HEK293 (cell line): Measurements from ENCODE around the gene RPL10.

Experiments used
- CTCF ChIA-PET: fragments of 350-600 bp; formaldehyde crosslinking; extraction: SDS; loops from one replicate; lab custom pipeline; 2021; ENCODE audit warnings: antibody characterized with exemption; lab: Yijun Ruan, JAX
- POLR2A ChIA-PET: fragments of 300-600 bp; formaldehyde crosslinking; extraction: SDS; loops from one replicate; lab custom pipeline; 2020; ENCODE audit warnings: antibody characterized with exemption, inconsistent platforms; lab: Yijun Ruan, JAX
- H3K27ac ChIP-seq: fragments of 200-500 bp; sonication (Bioruptor generic); 2 replicates; pipeline ENCODE4 v1.5.1; 2014; ENCODE audit warnings: low read depth, low read length, control low read depth, inconsistent platforms; ENCODE audit errors: extremely low read depth
- H3K36me3 ChIP-seq, 2 experiments: fragments of 200-500 bp in 1 of 2; sonication (Bioruptor generic) in 1 of 2; 1 replicate in 1 of 2; 2 replicates in 1 of 2; pipeline ENCODE4 v1.5.1; 2014 to 2017; ENCODE audit warnings: inconsistent platforms in 2 of 2, low read length in 2 of 2; ENCODE audit not compliant: control insufficient read depth in 2 of 2, insufficient read depth in 1 of 2
- H3K4me1 ChIP-seq: fragments of 200-500 bp; sonication (Bioruptor generic); 2 replicates; pipeline ENCODE4 v1.5.1; 2014; ENCODE audit warnings: mild to moderate bottlenecking, low read length, inconsistent platforms; ENCODE audit not compliant: control insufficient read depth, insufficient read depth
- H3K4me3 ChIP-seq: 2 replicates; pipeline ENCODE4 v1.5.1; 2011; ENCODE audit warnings: low read depth, mild to moderate bottlenecking, control low read depth, low read length, moderate library complexity
- H3K9me3 ChIP-seq: fragments of 200-500 bp; sonication (Bioruptor generic); 2 replicates; pipeline ENCODE4 v1.5.1; 2014; ENCODE audit warnings: low read depth, low read length, inconsistent platforms; ENCODE audit not compliant: control insufficient read depth, insufficient read depth
- BCL11B ChIP-seq: fragments of 450-650 bp; formaldehyde crosslinking; IDR thresholded peaks from 2 replicates; pipeline ENCODE4 v1.5.1; 2016; ENCODE audit warnings: low read depth, missing biosample characterization, missing genetic modification characterization
- GLIS2 ChIP-seq: fragments of 450-650 bp; formaldehyde crosslinking; IDR thresholded peaks from 2 replicates; pipeline ENCODE4 v1.5.1; 2016; ENCODE audit warnings: missing biosample characterization, missing genetic modification characterization
- HOXC10 ChIP-seq: sonication (generic); formaldehyde crosslinking; IDR thresholded peaks from 2 replicates; pipeline ENCODE4 v1.8.1; 2023; ENCODE audit warnings: mild to moderate bottlenecking, missing genetic modification reagents
- PRDM1 ChIP-seq: fragments of 450-650 bp; formaldehyde crosslinking; IDR thresholded peaks from 2 replicates; pipeline ENCODE4; 2016; ENCODE audit warnings: missing biosample characterization, missing genetic modification characterization
- RBAK ChIP-seq: fragments of 450-650 bp; formaldehyde crosslinking; IDR thresholded peaks from 2 replicates; pipeline ENCODE4 v1.5.1; 2016; ENCODE audit warnings: missing biosample characterization, missing genetic modification characterization
- ZEB2 ChIP-seq: fragments of 450-650 bp; formaldehyde crosslinking; IDR thresholded peaks from 2 replicates; pipeline ENCODE4 v1.5.1; 2016; ENCODE audit warnings: missing biosample characterization, missing genetic modification characterization
- ZNF211 ChIP-seq: fragments of 450-650 bp; formaldehyde crosslinking; IDR thresholded peaks from 2 replicates; pipeline ENCODE4 v1.5.1; 2016; ENCODE audit warnings: low read depth, missing biosample characterization, missing genetic modification characterization
- ZNF324 ChIP-seq: fragments of 450-650 bp; formaldehyde crosslinking; IDR thresholded peaks from 2 replicates; pipeline ENCODE4 v1.5.1; 2016; ENCODE audit warnings: missing biosample characterization, missing genetic modification characterization
- ZNF433 ChIP-seq: fragments of 450-650 bp; formaldehyde crosslinking; IDR thresholded peaks from 2 replicates; pipeline ENCODE4 v1.5.1; 2016; ENCODE audit warnings: missing biosample characterization, missing genetic modification characterization, low read depth
- ZNF555 ChIP-seq: fragments of 450-650 bp; formaldehyde crosslinking; conservative IDR thresholded peaks from 2 replicates; pipeline ENCODE4 v1.5.1; 2017; ENCODE audit warnings: missing biosample characterization, mild to moderate bottlenecking, missing genetic modification characterization, inconsistent platforms
- ZNF585B ChIP-seq: fragments of 450-650 bp; formaldehyde crosslinking; IDR thresholded peaks from 2 replicates; pipeline ENCODE4 v1.5.1; 2016; ENCODE audit warnings: missing biosample characterization, missing genetic modification characterization
- ZNF658 ChIP-seq: fragments of 450-650 bp; formaldehyde crosslinking; IDR thresholded peaks from 2 replicates; pipeline ENCODE4; 2016; ENCODE audit warnings: missing biosample characterization, missing genetic modification characterization
- ZNF747 ChIP-seq: fragments of 450-650 bp; formaldehyde crosslinking; IDR thresholded peaks from 2 replicates; pipeline ENCODE4 v1.5.1; 2016; ENCODE audit warnings: missing biosample characterization, missing genetic modification characterization
- ZNF791 ChIP-seq: fragments of 450-650 bp; formaldehyde crosslinking; IDR thresholded peaks from 2 replicates; pipeline ENCODE4 v1.5.1; 2016; ENCODE audit warnings: missing biosample characterization, missing genetic modification characterization
- ZNF830 ChIP-seq: fragments of 450-650 bp; IDR thresholded peaks from 2 replicates; pipeline ENCODE4 v1.5.0; 2018; ENCODE audit warnings: missing biosample characterization, missing genetic modification characterization, low read depth, mild to moderate bottlenecking, moderate library complexity
- TF ChIP-seq, protein P1 (sequence below): fragments of 450-650 bp; formaldehyde crosslinking; IDR thresholded peaks from 2 replicates; pipeline ENCODE4 v1.5.1; 2016; ENCODE audit warnings: missing biosample characterization, missing genetic modification characterization
- TF ChIP-seq, protein P2 (sequence below): fragments of 450-650 bp; formaldehyde crosslinking; IDR thresholded peaks from 2 replicates; pipeline ENCODE4 v1.5.1; 2016; ENCODE audit warnings: missing biosample characterization, missing genetic modification characterization
- TF ChIP-seq, protein P3 (sequence below): fragments of 450-650 bp; IDR thresholded peaks from 2 replicates; pipeline ENCODE4 v1.5.1; 2018; ENCODE audit warnings: missing biosample characterization, mild to moderate bottlenecking, missing genetic modification characterization
- TF ChIP-seq, protein P4 (sequence below): fragments of 450-650 bp; formaldehyde crosslinking; IDR thresholded peaks from 2 replicates; pipeline ENCODE4 v1.5.1; 2017; ENCODE audit warnings: missing biosample characterization, missing genetic modification characterization

Gene RPL10

DNA sequence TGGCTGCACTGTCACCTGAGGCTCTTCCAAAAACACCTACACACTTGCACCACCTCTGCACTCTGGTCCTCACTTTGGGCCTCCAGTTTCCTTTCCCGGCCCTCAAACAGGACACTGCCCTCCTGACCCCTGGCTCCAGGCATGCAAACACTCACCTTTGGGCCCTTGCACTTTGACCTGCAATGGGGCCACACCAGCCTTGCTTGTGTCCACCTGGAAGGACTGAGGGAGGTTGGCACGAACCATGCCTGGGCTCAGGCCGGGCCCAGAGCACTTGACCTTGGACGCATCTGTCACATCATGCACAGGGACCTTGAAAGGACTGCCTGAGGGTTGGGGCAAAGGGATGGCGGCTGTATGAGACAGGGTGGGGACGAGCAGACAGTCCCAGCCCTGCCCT lies 39.3 kb upstream of the RPL10 start:
- peaks cover 13 to 96% of the 10 kb centered on the region in 2 experiments; a peak in 2 of 3 replicates for H3K36me3 ChIP-seq
- H3K4me3 ChIP-seq, result no peak overlapping the region
- H3K4me1 ChIP-seq, result no peaks in the 10 kb centered on the region
- H3K9me3 ChIP-seq, result no peaks in the 10 kb centered on the region
- CTCF ChIA-PET, result no interaction called here
- POLR2A ChIA-PET, result interaction anchor here (1.6 to 3.4 kb wide), 4 partner anchors 10 to 33 kb away, joined by 3 to 26 read pairs (median 8); no protein-coding TSS in a partner anchor
- TF ChIP-seq BCL11B (tag by site-specific recombination), result peak; percentile 68; the same call in 1 of the 2 replicates
- TF ChIP-seq ZNF211 (tag by site-specific recombination), result no peak
- H3K27ac ChIP-seq, result no peak overlapping the region

DNA sequence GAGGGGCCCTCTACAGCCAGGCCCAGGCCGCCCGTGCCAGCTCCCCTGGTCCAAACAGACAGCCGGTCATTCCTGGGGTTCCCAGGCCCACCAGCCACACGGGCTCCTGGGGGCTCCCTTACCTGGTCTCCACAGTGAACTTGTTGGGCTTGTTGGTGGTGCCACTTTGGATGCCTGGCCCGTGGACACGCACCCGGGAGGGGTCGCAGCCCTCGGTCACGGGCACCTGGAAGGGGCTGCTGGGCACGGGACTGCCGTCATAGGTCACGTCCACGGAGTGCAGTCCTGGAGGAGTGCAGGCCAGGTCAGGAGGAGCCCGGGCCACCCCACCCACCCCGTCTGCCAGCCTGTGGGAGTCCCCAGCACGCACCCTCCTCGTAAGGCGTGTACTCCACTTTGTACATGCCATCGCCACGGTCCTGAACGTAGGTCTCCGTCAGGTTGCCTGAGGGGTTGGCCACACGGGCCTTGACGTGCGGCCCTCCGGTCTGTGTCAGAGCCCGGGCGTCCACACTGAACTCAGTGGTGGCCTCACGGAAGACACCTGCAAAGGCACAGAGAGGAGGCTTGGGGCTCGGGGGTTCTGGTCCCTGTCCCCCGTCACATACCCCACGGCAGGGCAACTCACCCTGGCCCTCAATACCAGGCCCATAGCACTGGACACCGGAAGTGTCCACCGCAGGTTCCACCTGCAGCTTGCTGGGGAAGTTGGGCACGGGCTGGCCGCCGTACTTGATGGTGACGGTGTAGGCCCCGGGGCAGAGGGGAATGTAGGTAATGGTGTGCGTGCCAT lies 38.6 kb upstream of the RPL10 start:
- Histone ChIP-seq H3K4me3 (no peak overlapping the region), H3K9me3 (no peaks in the 10 kb centered on the region), H3K27ac (no peak overlapping the region), H3K36me3 (peaks cover 13 to 96% of the 10 kb centered on the region in 2 experiments; a peak in 2 of 3 replicates), H3K4me1 (no peaks in the 10 kb centered on the region)
- ChIA-PET CTCF (no interaction called here), POLR2A (interaction anchor here (1.6 to 3.4 kb wide), 4 partner anchors 10 to 24 kb away, joined by 4 to 26 read pairs (median 11); no protein-coding TSS in a partner anchor)
- no peak for TF ChIP-seq ZNF324 (tag by site-specific recombination)
- TF ChIP-seq, protein P1, sequence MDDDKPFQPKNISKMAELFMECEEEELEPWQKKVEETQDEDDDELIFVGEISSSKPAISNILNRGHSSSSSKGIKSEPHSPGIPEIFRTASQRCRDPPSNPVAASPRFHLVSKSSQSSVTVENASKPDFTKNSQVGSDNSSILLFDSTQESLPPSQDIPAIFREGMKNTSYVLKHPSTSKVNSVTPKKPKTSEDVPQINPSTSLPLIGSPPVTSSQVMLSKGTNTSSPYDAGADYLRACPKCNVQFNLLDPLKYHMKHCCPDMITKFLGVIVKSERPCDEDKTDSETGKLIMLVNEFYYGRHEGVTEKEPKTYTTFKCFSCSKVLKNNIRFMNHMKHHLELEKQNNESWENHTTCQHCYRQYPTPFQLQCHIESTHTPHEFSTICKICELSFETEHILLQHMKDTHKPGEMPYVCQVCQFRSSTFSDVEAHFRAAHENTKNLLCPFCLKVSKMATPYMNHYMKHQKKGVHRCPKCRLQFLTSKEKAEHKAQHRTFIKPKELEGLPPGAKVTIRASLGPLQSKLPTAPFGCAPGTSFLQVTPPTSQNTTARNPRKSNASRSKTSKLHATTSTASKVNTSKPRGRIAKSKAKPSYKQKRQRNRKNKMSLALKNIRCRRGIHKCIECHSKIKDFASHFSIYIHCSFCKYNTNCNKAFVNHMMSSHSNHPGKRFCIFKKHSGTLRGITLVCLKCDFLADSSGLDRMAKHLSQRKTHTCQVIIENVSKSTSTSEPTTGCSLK, result no peak
- TF ChIP-seq HOXC10 (CRISPR knock-in tag), result no peak
- no peak for TF ChIP-seq ZNF791 (tag by site-specific recombination)
- no peak for TF ChIP-seq ZEB2
- TF ChIP-seq ZNF555 (tag by site-specific recombination), result no peak
- no peak for TF ChIP-seq PRDM1 (tag by site-specific recombination)
- TF ChIP-seq, protein P2, sequence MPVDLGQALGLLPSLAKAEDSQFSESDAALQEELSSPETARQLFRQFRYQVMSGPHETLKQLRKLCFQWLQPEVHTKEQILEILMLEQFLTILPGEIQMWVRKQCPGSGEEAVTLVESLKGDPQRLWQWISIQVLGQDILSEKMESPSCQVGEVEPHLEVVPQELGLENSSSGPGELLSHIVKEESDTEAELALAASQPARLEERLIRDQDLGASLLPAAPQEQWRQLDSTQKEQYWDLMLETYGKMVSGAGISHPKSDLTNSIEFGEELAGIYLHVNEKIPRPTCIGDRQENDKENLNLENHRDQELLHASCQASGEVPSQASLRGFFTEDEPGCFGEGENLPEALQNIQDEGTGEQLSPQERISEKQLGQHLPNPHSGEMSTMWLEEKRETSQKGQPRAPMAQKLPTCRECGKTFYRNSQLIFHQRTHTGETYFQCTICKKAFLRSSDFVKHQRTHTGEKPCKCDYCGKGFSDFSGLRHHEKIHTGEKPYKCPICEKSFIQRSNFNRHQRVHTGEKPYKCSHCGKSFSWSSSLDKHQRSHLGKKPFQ (tag by site-specific recombination), result no peak
- TF ChIP-seq, protein P3, sequence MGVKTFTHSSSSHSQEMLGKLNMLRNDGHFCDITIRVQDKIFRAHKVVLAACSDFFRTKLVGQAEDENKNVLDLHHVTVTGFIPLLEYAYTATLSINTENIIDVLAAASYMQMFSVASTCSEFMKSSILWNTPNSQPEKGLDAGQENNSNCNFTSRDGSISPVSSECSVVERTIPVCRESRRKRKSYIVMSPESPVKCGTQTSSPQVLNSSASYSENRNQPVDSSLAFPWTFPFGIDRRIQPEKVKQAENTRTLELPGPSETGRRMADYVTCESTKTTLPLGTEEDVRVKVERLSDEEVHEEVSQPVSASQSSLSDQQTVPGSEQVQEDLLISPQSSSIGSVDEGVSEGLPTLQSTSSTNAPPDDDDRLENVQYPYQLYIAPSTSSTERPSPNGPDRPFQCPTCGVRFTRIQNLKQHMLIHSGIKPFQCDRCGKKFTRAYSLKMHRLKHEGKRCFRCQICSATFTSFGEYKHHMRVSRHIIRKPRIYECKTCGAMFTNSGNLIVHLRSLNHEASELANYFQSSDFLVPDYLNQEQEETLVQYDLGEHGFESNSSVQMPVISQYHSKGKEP (tag by site-specific recombination), result no peak
- TF ChIP-seq, protein P4, sequence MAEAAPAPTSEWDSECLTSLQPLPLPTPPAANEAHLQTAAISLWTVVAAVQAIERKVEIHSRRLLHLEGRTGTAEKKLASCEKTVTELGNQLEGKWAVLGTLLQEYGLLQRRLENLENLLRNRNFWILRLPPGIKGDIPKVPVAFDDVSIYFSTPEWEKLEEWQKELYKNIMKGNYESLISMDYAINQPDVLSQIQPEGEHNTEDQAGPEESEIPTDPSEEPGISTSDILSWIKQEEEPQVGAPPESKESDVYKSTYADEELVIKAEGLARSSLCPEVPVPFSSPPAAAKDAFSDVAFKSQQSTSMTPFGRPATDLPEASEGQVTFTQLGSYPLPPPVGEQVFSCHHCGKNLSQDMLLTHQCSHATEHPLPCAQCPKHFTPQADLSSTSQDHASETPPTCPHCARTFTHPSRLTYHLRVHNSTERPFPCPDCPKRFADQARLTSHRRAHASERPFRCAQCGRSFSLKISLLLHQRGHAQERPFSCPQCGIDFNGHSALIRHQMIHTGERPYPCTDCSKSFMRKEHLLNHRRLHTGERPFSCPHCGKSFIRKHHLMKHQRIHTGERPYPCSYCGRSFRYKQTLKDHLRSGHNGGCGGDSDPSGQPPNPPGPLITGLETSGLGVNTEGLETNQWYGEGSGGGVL (tag by site-specific recombination), result no peak
- TF ChIP-seq ZNF433 (tag by site-specific recombination), result no peak
- TF ChIP-seq ZNF585B (tag by site-specific recombination), result no peak
- no peak for TF ChIP-seq ZNF830
- no peak for TF ChIP-seq GLIS2 (tag by site-specific recombination)
- TF ChIP-seq ZNF658, result no peak
- TF ChIP-seq ZNF747 (tag by site-specific recombination), result no peak
- no peak for TF ChIP-seq RBAK (tag by site-specific recombination)
